T-helper 1 cell (primary cell): Measurements from ENCODE around the gene ARPC5.

Experiments used
- DNase-seq, 5 donors: peaks; one replicate each; pipeline ENCODE4 v3.0.0-alpha.2; 2012 to 2020

The ARPC5 gene

DNA sequence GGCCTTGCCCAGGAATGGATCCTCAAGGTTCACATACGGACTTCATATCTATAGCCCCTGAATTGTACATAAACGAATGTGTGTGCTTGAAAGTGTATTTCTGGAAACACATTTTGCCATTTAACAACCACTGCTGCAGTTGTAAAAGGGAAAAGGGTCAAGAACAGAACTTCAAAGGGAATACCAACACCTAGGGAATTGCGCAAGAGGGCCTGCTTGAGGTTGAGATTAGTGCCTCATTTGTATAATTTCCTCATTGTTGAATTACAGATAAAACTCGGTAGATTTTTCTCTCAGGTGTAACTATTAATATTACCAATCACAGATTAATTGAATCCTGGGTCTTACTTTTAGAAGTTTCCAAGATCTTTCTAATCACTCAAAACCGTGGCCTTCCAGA lies 51.4 kb downstream of the ARPC5 start:
- no peak for DNase-seq

DNA sequence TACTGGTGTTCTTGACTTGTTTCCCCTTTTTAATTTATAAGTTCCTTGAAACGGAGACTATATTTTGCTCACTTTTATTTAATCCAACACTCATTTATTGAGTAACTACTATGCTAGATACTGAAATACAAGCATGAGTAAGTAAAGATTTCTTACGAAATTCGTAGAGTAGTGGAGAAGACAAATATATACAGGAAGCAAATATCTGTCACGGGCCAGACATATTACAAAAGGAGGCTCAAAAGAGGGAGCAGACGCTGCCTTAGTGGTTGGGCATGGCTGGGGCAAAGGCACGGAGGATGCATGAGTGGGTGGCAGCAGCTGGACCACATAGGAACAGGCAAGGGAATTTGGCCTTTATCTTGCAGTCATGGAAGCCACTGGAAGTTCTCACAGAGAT lies 52.1 kb downstream of the ARPC5 start:
- no peak for DNase-seq

DNA sequence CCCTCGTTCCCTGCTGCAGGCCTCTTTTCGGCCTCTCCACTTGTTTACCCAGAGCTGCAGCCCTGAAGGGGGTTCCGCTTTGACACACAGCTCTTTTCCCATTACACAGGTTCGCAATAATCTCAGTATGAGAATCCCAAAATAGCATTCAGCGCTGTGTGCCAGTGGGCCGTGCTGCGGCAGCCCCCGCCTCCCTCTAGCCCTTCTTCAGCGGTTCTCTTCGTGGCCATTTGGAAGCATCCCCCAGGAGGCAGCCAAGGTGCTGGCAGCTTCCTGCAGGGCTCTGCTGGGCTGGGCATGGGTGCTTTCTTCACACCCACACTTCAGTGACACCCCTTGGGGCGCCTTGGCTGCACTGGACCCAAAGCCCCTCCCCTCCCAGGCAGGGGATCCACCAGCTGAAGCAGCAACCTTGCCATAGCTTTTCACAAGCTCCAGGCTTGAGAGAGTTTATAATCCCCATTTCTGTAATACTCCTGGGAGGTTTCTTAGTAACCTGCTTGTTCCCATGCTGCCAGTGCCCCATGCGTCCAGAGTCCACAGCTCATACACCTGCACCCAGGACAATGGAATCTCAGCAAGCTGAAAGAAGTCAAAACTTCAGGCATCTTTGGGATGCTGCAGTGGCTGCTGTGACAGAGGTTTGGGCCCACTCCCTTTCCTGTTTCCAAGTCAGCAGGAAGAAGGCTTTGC lies 53.4 kb downstream of the ARPC5 start:
- DNase-seq = no peak

DNA sequence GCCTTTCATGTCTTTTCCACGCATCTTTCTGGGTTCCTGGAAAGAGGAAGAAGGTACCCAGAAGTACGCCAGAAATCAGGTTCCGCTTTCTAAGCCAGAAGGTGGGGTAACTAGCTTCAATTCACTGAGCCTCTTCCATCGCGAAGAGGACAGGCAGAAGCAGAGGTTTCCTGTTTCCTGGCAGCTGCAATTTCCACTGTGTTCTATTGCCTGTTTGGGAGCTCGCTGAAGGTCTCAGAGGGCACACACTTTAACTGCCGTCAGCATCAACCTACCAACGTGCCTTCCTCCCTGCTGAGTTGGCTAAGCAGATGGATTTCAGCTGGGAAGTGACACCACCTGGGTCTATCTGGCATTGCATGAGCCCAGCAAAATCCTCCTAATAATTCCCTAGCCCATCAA lies 55.3 kb downstream of the ARPC5 start:
- peak in 1 of 5 donors; percentile 55 for DNase-seq

DNA sequence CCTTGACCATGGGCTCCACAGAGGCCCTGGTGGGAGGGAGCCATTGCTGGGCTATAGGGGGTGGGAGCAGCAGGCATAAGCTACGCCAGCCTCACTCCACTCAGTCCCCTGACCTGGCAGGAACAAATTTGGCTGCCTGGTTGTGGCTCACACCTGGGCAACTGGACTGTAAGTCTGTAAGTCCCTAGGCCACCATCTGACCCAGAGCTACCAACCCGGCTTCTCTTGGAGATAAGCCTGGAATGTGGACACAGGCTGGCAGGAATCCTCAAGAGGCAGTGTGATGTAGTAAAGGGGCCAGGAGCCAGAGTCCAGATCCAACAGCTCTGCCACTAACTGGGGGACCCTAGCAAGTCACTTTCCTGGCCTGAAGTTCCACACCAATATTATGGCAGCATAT lies 56.7 kb downstream of the ARPC5 start:
- DNase-seq = no peak

DNA sequence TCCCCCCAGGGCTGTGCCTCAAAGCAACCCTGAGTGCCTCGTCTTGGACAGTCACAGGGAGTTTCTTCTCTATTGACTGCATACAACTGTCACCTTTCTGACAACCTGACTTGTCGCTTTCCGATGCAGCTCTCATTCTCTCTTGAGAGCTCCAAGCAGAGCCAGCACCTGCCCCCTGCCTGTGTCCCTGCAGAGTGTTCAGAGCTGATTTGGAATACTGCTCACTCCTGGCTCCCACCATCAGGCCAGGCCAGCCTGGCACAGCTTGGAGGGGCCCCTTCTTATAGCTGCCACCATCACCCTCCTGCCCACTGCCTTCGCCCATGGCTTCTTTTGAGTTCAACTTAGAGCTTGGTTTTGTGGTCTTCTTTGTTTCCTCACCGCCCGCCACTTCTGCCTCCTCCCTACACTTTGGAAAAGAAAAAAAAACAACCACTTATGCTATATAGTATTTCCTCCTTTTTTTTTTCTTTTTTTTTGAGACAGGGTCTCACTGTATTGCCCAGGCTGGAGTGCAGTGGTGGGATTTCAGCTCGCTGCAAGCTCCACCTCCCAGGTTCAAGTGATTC lies 57.6 kb downstream of the ARPC5 start:
- DNase-seq = no peak

DNA sequence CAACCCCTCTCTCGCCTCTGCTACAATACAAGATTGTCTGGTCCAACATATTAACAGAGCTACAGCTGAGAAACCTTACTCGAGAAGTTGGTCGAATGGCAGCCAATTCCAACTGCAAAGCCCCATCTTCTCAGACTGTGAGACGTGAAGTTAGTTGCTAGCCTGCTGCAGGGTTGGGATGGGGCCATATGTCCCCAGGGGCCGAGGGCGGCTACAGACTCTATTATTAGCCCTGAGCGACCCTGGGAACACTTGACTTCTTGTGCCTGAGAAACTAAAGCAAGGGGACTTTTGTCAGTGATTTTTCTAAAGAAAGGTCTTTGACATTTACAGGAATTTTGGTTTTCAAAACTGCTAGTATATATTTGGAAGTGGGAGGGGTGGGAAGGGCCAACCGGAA lies 59.0 kb downstream of the ARPC5 start:
- no peak for DNase-seq

DNA sequence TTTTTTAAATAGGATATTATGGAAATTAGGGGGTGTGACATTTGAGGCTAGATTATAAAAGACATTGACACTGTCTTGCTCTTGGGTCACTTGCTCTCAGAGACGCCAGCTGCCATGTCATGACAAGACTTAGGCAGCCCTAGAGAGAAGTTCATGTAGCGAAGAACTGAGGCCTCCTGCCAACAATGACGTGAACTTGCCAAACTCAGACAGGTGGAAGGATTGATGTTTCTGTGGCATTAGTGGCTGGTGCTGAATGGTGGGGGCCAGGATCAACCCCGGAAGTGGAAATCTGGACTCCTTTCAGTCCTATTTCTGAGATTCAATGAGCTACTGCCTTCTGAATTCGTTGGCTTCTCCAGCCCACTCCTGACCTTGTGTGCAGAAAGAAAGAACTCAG lies 60.0 kb downstream of the ARPC5 start:
- DNase-seq = no peak

DNA sequence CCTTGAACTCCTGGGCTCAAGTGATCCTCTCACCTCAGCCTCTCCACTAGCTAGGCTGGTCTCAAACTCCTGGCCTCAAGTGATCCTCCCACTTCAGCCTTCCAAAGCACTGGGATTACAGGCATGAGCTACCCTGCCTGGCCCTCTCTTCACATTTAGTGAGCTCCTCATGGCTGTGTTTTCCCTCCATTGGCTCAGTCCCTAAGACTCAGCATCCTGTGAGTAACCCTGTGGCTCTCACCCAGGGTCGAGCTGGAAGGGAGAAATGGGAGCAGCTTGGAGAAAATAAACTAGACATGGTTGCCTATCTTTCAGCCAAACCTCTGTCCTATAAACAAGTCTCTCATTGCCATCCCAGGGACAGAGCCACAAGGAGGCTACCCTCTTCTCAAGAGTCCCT lies 62.9 kb downstream of the ARPC5 start:
- no peak for DNase-seq

DNA sequence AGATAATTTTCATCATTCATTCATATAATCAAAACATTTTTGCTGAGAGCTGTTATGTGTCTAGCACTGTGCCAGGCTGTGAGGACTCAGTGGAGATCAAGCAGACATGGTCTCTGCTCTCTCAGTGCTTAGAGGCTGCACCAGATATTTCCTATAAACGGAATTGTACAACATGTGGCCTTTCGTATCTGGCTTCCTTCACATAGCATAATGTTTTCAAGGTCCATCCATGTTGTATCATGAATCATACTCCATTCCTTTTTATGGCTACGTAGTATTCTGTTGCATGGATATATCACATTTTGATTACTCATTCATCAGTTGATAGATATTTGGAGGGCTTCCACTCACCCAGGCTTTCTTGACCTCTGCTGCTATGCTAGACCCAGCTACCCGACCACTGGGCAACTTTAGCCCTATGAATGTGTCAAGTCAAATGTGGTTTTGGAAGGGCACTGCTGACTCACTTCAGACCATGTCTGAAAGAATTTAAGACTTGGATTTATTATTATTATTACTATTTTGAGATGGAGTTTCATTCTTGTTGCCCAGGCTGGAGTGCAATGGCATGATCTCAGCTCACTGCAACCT lies 63.8 kb downstream of the ARPC5 start:
- DNase-seq = no peak
